ENCODE measurements around the gene TRAPPC12.
"Not testable (repeated sequence)": the region's sequence is repeated elsewhere in the genome, so short reads cannot be mapped to it uniquely, and the experiment has no call there.

The TRAPPC12 gene

DNA sequence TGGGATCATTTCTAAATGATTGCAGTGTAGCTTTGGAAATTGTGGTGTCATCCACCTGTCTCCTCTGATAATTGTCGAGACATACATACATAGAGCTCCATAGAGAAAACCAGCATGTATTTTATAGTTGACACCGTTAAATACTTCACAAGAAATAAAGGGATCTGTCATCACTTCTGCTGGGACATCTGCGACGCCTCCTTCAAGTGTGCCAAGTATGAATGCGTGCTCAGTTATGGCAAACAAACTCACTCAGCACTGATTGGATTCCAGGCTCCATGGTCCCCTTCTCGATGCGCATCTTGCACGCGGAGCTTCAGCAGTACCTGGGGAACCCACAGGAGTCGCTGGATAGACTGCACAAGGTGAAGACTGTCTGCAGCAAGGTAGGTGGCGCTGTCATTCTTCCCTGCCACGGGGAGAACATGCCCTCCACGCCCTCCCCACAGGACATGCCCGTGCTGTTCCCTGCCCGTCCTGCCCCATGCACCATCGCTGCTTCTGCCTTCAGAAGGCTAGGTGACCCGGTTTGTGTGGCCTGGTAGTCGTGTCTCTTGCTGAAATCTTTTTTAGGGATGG is 64.1 kb downstream of the TRAPPC12 start:
- TF ChIP-seq, protein P1, sequence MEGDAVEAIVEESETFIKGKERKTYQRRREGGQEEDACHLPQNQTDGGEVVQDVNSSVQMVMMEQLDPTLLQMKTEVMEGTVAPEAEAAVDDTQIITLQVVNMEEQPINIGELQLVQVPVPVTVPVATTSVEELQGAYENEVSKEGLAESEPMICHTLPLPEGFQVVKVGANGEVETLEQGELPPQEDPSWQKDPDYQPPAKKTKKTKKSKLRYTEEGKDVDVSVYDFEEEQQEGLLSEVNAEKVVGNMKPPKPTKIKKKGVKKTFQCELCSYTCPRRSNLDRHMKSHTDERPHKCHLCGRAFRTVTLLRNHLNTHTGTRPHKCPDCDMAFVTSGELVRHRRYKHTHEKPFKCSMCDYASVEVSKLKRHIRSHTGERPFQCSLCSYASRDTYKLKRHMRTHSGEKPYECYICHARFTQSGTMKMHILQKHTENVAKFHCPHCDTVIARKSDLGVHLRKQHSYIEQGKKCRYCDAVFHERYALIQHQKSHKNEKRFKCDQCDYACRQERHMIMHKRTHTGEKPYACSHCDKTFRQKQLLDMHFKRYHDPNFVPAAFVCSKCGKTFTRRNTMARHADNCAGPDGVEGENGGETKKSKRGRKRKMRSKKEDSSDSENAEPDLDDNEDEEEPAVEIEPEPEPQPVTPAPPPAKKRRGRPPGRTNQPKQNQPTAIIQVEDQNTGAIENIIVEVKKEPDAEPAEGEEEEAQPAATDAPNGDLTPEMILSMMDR (IDR thresholded peaks at IDR 0.05; ENCODE audit: low read depth, low read length) = peak; percentile 84
- Histone ChIP-seq H3K9me3 (ENCODE audit: severe bottlenecking) (peaks cover 5% of the 10 kb centered on the region), H3K4me3 (ENCODE audit: low read depth, low read length) (no peak overlapping the region), H3K27me3 (ENCODE audit: insufficient read depth, low read depth, severe bottlenecking) (no peaks in the 10 kb centered on the region), H3K36me3 (peaks cover 33% of the 10 kb centered on the region), H3K27ac (no peak overlapping the region)
- DNase-seq = peak; percentile 55

DNA sequence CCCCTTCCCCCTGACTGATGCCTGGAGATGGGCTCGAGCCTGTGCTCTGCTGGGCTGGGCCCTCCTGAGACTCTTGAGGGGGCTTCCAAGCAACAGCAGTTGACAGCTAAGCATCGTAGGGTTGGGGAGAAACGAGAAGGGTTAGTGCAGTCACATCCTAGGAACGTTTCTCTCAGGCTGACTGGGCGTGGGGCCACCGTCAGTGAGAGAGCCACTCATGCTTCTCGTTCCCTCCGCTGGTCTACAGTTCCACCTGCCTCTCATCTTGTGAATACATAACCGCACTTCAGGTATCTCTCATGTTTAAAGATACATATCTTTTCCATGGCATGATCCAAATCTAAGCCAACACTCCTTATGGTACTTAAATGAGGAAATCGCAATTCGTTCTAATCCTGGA is 66.4 kb downstream of the TRAPPC12 start:
- no peak for DNase-seq
- Histone ChIP-seq H3K36me3 (peaks cover 44% of the 10 kb centered on the region), H3K27me3 (ENCODE audit: insufficient read depth, low read depth, severe bottlenecking) (no peaks in the 10 kb centered on the region), H3K9me3 (ENCODE audit: severe bottlenecking) (peaks cover 5% of the 10 kb centered on the region), H3K27ac (no peak overlapping the region), H3K4me3 (ENCODE audit: low read depth, low read length) (no peak overlapping the region)
- TF ChIP-seq, protein P1 (IDR thresholded peaks at IDR 0.05; ENCODE audit: low read depth, low read length) = no peak

DNA sequence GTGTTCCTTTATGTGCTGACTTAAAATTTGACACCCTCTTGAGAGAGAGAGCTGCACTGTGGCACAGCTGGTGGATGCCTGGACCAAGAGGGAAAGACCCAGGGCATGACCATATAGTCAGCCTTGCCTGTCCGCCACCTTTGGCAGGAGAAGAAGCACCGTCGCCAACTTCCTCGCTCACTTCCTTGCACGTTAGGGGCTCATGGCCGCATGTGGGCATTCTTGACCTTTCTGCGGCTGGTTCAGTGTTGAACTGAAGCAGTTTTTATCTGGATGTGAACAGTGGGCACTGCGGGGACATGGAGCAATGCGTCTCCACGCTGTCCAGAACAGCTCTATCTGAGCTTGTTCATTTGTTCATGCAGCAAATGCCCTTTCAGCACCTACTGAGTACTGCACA is 66.9 kb downstream of the TRAPPC12 start:
- Histone ChIP-seq H3K4me3 (ENCODE audit: low read depth, low read length) (no peak overlapping the region), H3K27me3 (ENCODE audit: insufficient read depth, low read depth, severe bottlenecking) (no peaks in the 10 kb centered on the region), H3K9me3 (ENCODE audit: severe bottlenecking) (peaks cover 5% of the 10 kb centered on the region), H3K27ac (no peak overlapping the region), H3K36me3 (peaks cover 44% of the 10 kb centered on the region)
- DNase-seq = no peak
- TF ChIP-seq, protein P1 (IDR thresholded peaks at IDR 0.05; ENCODE audit: low read depth, low read length) = no peak

DNA sequence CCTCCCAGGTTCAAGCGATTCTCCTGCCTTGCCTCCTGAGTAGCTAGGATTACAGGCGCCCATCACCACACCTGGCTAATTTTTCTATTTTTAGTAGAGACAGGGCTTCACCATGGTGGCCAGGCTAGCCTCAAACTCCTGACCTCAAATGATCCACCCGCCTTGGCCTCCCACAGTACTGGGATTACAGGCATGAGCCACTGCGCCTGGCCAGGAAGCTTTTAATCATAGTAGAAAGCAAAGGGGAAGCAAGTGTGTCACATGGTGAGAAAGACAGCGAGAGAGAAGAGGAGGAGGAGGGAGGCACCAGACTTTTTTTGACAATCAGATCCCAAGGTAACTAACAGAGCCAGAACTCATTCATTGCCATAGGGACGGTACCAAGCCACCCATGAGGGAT is 67.7 kb downstream of the TRAPPC12 start:
- not testable (repeated sequence) for H3K27ac ChIP-seq; H3K4me3 ChIP-seq (ENCODE audit: low read depth, low read length); H3K9me3 ChIP-seq (ENCODE audit: severe bottlenecking); H3K27me3 ChIP-seq (ENCODE audit: insufficient read depth, low read depth, severe bottlenecking)
- peak; percentile 84 for DNase-seq
- H3K36me3 ChIP-seq = peaks cover 46% of the 10 kb centered on the region

DNA sequence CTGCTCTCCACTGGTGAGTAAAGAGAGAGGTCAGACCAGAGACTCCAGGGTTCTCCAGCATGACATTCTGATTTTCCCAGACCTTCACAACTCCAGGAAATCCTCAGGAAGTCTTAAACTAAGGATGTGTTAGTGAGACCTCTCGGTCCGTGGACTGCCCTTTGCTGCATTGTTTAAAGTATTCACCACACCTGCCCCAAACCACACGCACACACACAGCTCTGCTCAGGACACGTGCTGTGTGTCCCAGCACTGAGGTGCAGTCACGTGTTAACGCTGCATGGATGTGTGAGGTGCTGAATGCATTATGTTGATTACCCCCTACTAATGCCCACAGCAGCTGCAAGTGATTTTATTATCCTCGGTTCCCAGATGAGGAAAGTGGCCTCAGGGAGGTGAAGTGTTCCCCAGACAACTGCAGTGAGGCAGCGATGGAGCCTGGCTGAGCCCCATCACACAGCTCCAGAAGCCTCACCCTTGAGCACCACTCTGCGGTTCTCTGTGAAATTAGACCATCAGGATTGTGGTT is 68.4 kb downstream of the TRAPPC12 start:
- Histone ChIP-seq H3K9me3 (ENCODE audit: severe bottlenecking) (peaks cover 5% of the 10 kb centered on the region), H3K4me3 (ENCODE audit: low read depth, low read length) (no peak overlapping the region), H3K27ac (peak overlapping the region; percentile 0; the same call in 1 of the 2 replicates), H3K27me3 (ENCODE audit: insufficient read depth, low read depth, severe bottlenecking) (no peaks in the 10 kb centered on the region), H3K36me3 (peaks cover 49% of the 10 kb centered on the region)
- TF ChIP-seq, protein P1 (IDR thresholded peaks at IDR 0.05; ENCODE audit: low read depth, low read length) = no peak
- DNase-seq = peak; percentile 57

DNA sequence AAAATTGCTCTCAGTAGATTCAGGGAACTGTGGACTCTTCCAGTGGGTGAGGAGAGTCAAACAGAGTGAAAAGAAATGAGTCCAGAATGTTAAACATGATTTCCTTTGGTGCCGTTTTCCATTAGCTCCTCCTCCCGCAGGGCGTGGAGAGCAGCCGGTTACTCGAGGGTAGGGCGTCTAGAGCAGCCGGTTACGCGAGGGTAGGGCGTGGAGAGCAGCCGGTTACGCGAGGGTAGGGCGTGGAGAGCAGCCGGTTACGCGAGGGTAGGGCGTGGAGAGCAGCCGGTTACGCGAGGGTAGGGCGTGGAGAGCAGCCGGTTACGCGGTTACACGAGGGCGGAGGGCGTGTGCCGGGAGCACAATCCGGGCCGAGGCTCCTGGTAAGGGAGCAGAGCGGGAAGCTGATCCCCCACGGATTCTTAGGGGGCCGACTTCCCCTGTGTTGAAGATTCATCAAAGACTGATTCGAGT is 69.0 kb downstream of the TRAPPC12 start:
- DNase-seq; H3K27me3 ChIP-seq (ENCODE audit: insufficient read depth, low read depth, severe bottlenecking); H3K9me3 ChIP-seq (ENCODE audit: severe bottlenecking); H3K4me3 ChIP-seq (ENCODE audit: low read depth, low read length); H3K27ac ChIP-seq: not testable (repeated sequence)
- H3K36me3 ChIP-seq = peaks cover 48% of the 10 kb centered on the region

DNA sequence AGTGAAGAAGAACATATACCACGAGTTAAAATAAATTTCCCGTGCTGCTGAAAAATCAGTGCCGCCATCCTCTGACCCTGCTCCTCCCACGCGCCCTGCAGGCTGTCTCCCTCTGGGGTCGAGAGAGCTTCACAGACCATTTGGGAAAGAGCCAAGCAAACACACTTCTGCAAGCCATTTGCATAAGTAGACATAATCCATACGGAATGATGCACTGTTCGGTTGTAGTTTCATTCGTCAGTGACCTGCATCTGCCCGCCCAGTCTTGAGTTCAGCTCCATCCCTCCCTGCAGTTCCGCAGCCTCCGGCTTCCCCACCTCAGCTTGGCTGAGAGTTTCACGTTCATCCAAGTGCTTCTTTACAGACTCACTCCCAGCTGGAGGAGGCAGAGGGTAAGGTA is 69.6 kb downstream of the TRAPPC12 start:
- TF ChIP-seq, protein P1 (IDR thresholded peaks at IDR 0.05; ENCODE audit: low read depth, low read length) = no peak
- no peak overlapping the region for H3K27ac ChIP-seq
- peaks cover 42% of the 10 kb centered on the region for H3K36me3 ChIP-seq
- H3K9me3 ChIP-seq (ENCODE audit: severe bottlenecking) = peaks cover 5% of the 10 kb centered on the region
- DNase-seq = no peak
- no peak overlapping the region for H3K4me3 ChIP-seq (ENCODE audit: low read depth, low read length)
- H3K27me3 ChIP-seq (ENCODE audit: insufficient read depth, low read depth, severe bottlenecking) = no peaks in the 10 kb centered on the region

All from WERI-Rb-1 (cell line).